ENCODE measurements around the gene DEPDC1B. TPM values are rescaled to one million over a fixed set of nuclear protein-coding genes. Genes with fewer than 3 reads are reported as not detected.
"Not testable (repeated sequence)": the region's sequence is repeated elsewhere in the genome, so short reads cannot be mapped to it uniquely, and the experiment has no call there.

DEPDC1B gene
- total RNA-seq, 2 experiments from 2014 or later, result 49.1 to 50.8 TPM

DNA sequence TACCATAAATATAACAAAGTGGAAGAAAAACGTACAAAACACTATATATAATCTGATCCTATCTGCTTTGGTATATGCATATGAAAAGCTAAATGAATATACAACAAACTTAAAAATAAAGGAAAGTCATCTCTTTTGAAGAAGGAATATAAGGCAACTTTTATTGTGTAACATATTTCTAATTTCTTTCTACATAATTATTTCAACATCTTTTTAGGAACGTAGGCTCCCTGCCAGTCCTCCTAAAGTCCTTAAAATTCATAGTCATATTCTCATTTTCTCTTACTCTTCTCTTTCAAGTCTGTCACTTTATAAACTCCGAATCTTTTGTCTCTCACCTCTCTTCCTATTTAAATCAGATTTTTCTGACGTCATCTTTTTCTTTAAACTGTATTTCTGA, 9.6 kb downstream of the DEPDC1B start:
- DNase-seq, result no peak
- no peak overlapping the region for H3K4me3 Mint-ChIP-seq
- ChIA-PET POLR2A (interaction anchor here (2.1 kb wide), 1 partner anchor 10 kb away, joined by 7 read pairs; the partner anchor contains the start of gene DEPDC1B), CTCF (interaction anchor here (1.1 kb wide), 1 partner anchor 10 kb away, joined by 3 read pairs; no protein-coding TSS in a partner anchor)
- no peaks in the 10 kb centered on the region for H3K9me3 Mint-ChIP-seq (ENCODE audit: insufficient read depth)
- no peak overlapping the region for H3K27ac Mint-ChIP-seq
- no peak for ATAC-seq
- no peaks in the 10 kb centered on the region for H3K27me3 Mint-ChIP-seq (ENCODE audit: low read depth)
- H3K36me3 Mint-ChIP-seq (ENCODE audit: low read depth), result peaks cover 25% of the 10 kb centered on the region
- peaks cover 3% of the 10 kb centered on the region for H3K4me1 Mint-ChIP-seq (ENCODE audit: low read depth)

GRCh38 chr5:60688980-60689379, 11.0 kb downstream of the DEPDC1B start:
- DNase-seq (no peak), ATAC-seq (no peak)
- Mint-ChIP-seq H3K4me3 (no peak overlapping the region), H3K27ac (no peak overlapping the region), H3K27me3 (ENCODE audit: low read depth) (no peaks in the 10 kb centered on the region), H3K36me3 (ENCODE audit: low read depth) (peaks cover 32% of the 10 kb centered on the region), H3K4me1 (ENCODE audit: low read depth) (peaks cover 1% of the 10 kb centered on the region), H3K9me3 (ENCODE audit: insufficient read depth) (no peaks in the 10 kb centered on the region)
- ChIA-PET CTCF (interaction anchor here (1.0 to 1.6 kb wide), 3 partner anchors 10 to 256 kb away, joined by 3 to 12 read pairs (median 4); partner anchors contain the start of genes DEPDC1B, ERCC8 and NDUFAF2), POLR2A (no interaction called here)

DNA sequence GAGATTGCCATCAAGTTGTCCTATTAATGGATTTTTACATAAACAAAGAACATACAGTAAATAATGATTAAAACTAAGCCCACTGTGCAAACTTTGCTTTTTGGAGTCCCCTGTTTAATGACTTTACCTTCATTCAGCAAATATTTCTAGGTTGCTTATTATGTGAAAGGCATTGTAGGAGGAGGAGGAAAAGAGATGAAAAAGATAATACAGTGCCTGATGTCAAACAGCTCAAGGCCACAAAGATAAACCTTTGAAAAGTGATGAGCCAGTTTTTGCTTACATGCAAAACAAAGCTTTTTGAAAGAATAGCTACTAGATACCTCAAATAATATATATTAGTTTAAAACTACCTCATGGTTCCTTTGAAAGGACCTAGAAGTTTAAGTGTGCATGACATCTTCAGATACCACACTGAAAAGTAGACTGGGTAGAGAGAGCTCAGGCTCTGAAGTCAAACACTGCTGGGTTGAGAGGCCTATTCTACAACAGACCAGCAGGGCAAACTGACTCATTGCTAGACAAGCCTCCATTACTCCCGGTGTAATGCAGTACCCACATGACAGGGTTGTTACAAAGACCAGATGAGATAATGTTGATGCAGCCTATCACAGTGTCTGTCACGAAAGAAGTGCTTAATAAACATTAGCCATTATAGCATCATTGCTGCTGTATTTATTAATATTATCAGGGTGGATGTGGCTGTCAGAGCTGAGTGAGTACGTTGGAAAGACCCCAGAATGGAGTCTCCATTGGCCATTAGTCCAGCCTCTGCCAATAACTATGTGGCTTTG, 11.8 kb downstream of the DEPDC1B start:
- ATAC-seq (peak; percentile 65), DNase-seq (no peak)
- Mint-ChIP-seq H3K4me3 (no peak overlapping the region), H3K4me1 (ENCODE audit: low read depth) (no peaks in the 10 kb centered on the region), H3K9me3 (ENCODE audit: insufficient read depth) (no peaks in the 10 kb centered on the region), H3K36me3 (ENCODE audit: low read depth) (peaks cover 34% of the 10 kb centered on the region), H3K27me3 (ENCODE audit: low read depth) (no peaks in the 10 kb centered on the region), H3K27ac (no peak overlapping the region)
- ChIA-PET POLR2A (interaction anchor here (1.6 kb wide), 1 partner anchor 11 kb away, joined by 8 read pairs; the partner anchor contains the start of gene DEPDC1B), CTCF (interaction anchor here (1.0 to 2.3 kb wide), 5 partner anchors 9 to 257 kb away, joined by 4 to 12 read pairs (median 6); partner anchors contain the start of genes DEPDC1B, ERCC8 and NDUFAF2)

DNA sequence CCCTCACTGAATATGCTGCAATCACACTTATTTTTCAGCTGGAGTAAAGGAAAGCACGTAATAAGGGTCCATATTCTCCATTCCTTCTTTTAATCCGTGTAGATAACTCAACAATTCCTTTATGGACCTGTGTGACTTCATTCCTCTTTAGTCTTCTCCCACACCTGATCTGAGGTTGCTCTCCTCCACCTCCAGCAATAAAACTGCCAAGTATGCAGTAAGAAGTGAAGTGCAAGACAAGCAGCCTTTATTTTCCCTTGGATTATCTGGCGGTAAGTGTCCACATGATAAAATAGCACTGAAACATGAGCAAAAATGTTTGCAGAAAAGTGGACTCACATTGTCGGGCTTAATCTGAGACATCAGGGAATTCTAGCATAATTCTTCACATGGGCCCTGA, 13.8 kb downstream of the DEPDC1B start:
- DNase-seq (no peak), ATAC-seq (no peak)
- H3K27me3 Mint-ChIP-seq (ENCODE audit: low read depth), result no peaks in the 10 kb centered on the region
- no peak overlapping the region for H3K4me3 Mint-ChIP-seq
- H3K36me3 Mint-ChIP-seq (ENCODE audit: low read depth), result peaks cover 47% of the 10 kb centered on the region
- CTCF ChIA-PET, result interaction anchor here (1.5 to 2.9 kb wide), 4 partner anchors 9 to 17 kb away, joined by 4 to 11 read pairs (median 7); partner anchors contain the start of gene DEPDC1B
- POLR2A ChIA-PET, result no interaction called here
- H3K4me1 Mint-ChIP-seq (ENCODE audit: low read depth), result no peaks in the 10 kb centered on the region
- no peaks in the 10 kb centered on the region for H3K9me3 Mint-ChIP-seq (ENCODE audit: insufficient read depth)
- no peak overlapping the region for H3K27ac Mint-ChIP-seq

DNA sequence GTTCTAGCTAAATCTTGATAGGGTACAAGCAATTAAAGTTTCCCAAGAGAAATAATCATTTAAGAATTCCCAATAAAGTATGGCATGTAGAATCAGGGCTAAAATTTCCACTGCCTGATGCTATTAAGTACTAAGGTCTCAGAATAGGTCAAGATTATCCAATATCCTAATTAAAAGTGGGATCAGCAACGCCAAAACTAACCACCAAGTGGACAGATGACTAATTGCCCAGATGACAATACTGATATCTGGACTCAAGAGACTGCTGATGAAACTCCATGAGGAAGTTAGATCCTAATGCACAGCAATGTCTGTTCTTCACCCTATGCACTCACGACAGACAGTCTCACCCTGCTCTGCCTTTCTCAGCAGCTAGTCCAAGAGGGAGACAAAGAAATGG, 14.3 kb downstream of the DEPDC1B start:
- Mint-ChIP-seq H3K4me3 (no peak overlapping the region), H3K27ac (no peak overlapping the region), H3K4me1 (ENCODE audit: low read depth) (no peaks in the 10 kb centered on the region), H3K27me3 (ENCODE audit: low read depth) (no peaks in the 10 kb centered on the region), H3K36me3 (ENCODE audit: low read depth) (peaks cover 50% of the 10 kb centered on the region), H3K9me3 (ENCODE audit: insufficient read depth) (no peaks in the 10 kb centered on the region)
- ChIA-PET CTCF (interaction anchor here (1.6 to 2.9 kb wide), 3 partner anchors 11 to 17 kb away, joined by 4 to 11 read pairs (median 8); partner anchors contain the start of gene DEPDC1B), POLR2A (interaction anchor here (1.5 kb wide), 1 partner anchor 15 kb away, joined by 6 read pairs; the partner anchor contains the start of gene DEPDC1B)
- no peak for DNase-seq
- ATAC-seq, result no peak

- POLR2A ChIA-PET, result interaction anchor here (1.5 kb wide), 1 partner anchor 15 kb away, joined by 6 read pairs; the partner anchor contains the start of gene DEPDC1B
- Mint-ChIP-seq H3K4me1 (ENCODE audit: low read depth) (no peaks in the 10 kb centered on the region), H3K27ac (no peak overlapping the region), H3K4me3 (no peak overlapping the region), H3K36me3 (ENCODE audit: low read depth) (peaks cover 50% of the 10 kb centered on the region), H3K9me3 (ENCODE audit: insufficient read depth) (no peaks in the 10 kb centered on the region), H3K27me3 (ENCODE audit: low read depth) (no peaks in the 10 kb centered on the region)
- CTCF ChIA-PET, result interaction anchor here (0.9 to 2.9 kb wide), 3 partner anchors 10 to 16 kb away, joined by 4 to 11 read pairs (median 4); partner anchors contain the start of gene DEPDC1B
- no peak for ATAC-seq
- no peak for DNase-seq
Observed at GRCh38 chr5:60685028-60685427, 14.9 kb downstream of the DEPDC1B start.

DNA sequence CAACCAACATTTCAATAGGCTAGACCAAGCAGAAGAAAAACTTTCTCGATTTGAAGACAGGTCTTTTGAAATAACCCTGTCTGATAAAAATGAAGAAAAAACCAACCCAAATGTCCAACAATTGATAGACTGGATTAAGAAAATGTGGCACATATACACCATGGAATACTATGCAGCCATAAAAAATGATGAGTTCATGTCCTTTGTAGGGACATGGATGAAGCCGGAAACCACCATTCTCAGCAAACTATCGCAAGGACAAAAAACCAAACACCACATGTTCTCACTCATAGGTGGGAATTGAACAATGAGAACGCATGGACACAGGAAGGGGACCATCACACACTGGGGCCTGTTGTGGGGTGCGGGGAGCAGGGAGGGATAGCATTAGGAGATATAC, 18.0 kb downstream of the DEPDC1B start:
- POLR2A ChIA-PET; CTCF ChIA-PET; DNase-seq; H3K9me3 Mint-ChIP-seq (ENCODE audit: insufficient read depth); H3K27me3 Mint-ChIP-seq (ENCODE audit: low read depth); H3K27ac Mint-ChIP-seq; H3K4me1 Mint-ChIP-seq (ENCODE audit: low read depth); ATAC-seq; H3K4me3 Mint-ChIP-seq: not testable (repeated sequence)
- H3K36me3 Mint-ChIP-seq (ENCODE audit: low read depth), result peaks cover 53% of the 10 kb centered on the region

GRCh38 chr5:60679816-60680215, 20.1 kb downstream of the DEPDC1B start:
- H3K9me3 Mint-ChIP-seq (ENCODE audit: insufficient read depth), result no peaks in the 10 kb centered on the region
- H3K27me3 Mint-ChIP-seq (ENCODE audit: low read depth), result no peaks in the 10 kb centered on the region
- POLR2A ChIA-PET, result no interaction called here
- peaks cover 3% of the 10 kb centered on the region for H3K4me1 Mint-ChIP-seq (ENCODE audit: low read depth)
- H3K4me3 Mint-ChIP-seq, result no peak overlapping the region
- ATAC-seq (no peak), DNase-seq (no peak)
- peaks cover 31% of the 10 kb centered on the region for H3K36me3 Mint-ChIP-seq (ENCODE audit: low read depth)
- H3K27ac Mint-ChIP-seq, result no peak overlapping the region
- CTCF ChIA-PET, result interaction anchor here (1.5 to 2.2 kb wide), 2 partner anchors 11 to 25 kb away, joined by 3 to 8 read pairs; no protein-coding TSS in a partner anchor

DNA sequence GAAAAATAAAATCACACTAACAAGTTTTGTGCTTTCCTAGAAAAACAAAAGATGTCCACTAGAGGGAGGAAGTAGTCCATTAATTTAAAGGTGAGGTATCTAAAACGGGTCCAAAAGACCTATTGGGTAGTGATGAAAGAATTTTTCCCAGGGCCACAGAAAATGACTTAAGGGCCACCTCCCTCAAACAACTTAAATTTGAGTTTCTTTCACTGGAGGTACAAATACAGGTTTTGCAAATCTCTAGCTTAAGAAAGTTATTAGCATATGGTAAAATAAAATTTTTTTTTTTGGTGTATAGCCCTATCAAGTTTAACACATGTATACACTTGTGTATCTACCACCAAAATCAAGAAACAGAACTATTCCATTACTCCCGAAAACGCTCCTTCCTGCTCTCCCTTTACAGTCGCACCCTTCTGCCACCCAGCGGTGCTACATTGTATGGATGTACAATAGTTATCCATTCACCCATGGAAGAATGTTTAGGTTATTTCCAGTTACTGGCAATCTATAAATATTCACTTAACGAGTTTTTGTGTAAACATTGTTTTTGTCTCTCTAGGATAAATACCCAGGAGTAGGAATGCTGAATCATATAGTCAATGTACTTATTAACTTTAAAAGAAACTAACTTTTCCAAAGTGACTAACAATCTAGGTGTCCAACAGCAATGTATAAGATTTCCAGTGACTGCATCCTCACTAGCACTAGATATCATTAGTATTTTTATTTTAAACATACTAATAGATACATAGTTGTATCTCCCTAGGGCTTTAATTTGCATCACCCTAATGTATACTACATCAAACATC, 21.9 kb downstream of the DEPDC1B start:
- Mint-ChIP-seq H3K9me3 (ENCODE audit: insufficient read depth) (no peaks in the 10 kb centered on the region), H3K4me3 (no peak overlapping the region), H3K36me3 (ENCODE audit: low read depth) (peaks cover 19% of the 10 kb centered on the region), H3K4me1 (ENCODE audit: low read depth) (peaks cover 3% of the 10 kb centered on the region), H3K27me3 (ENCODE audit: low read depth) (no peaks in the 10 kb centered on the region), H3K27ac (no peak overlapping the region)
- ATAC-seq, result no peak
- no peak for DNase-seq
- ChIA-PET POLR2A (no interaction called here), CTCF (interaction anchor here (0.7 to 2.2 kb wide), 11 partner anchors 9 to 980 kb away, joined by 3 to 9 read pairs (median 4); partner anchors contain the start of genes DEPDC1B and ERCC8)

- H3K27ac Mint-ChIP-seq, result no peak overlapping the region
- ChIA-PET CTCF (interaction anchor here (1.6 to 2.0 kb wide), 2 partner anchors 9 to 11 kb away, joined by 4 read pairs; no protein-coding TSS in a partner anchor), POLR2A (interaction anchor here (1.2 kb wide), 1 partner anchor 25 kb away, joined by 4 read pairs; the partner anchor contains the start of gene DEPDC1B)
- H3K4me3 Mint-ChIP-seq, result no peak overlapping the region
- ATAC-seq (no peak), DNase-seq (no peak)
- peaks cover 3% of the 10 kb centered on the region for H3K4me1 Mint-ChIP-seq (ENCODE audit: low read depth)
- H3K36me3 Mint-ChIP-seq (ENCODE audit: low read depth), result peaks cover 2% of the 10 kb centered on the region
- H3K27me3 Mint-ChIP-seq (ENCODE audit: low read depth), result no peaks in the 10 kb centered on the region
- no peaks in the 10 kb centered on the region for H3K9me3 Mint-ChIP-seq (ENCODE audit: insufficient read depth)
Observed at GRCh38 chr5:60675286-60675685, 24.7 kb downstream of the DEPDC1B start.
